ENCODE measurements around the gene TRIM15.
A peak's percentile ranks its signal among the peaks of the same experiment; 100 is the strongest.
"Not testable (repeated sequence)": the region's sequence is repeated elsewhere in the genome, so short reads cannot be mapped to it uniquely, and the experiment has no call there.

Gene TRIM15

DNA sequence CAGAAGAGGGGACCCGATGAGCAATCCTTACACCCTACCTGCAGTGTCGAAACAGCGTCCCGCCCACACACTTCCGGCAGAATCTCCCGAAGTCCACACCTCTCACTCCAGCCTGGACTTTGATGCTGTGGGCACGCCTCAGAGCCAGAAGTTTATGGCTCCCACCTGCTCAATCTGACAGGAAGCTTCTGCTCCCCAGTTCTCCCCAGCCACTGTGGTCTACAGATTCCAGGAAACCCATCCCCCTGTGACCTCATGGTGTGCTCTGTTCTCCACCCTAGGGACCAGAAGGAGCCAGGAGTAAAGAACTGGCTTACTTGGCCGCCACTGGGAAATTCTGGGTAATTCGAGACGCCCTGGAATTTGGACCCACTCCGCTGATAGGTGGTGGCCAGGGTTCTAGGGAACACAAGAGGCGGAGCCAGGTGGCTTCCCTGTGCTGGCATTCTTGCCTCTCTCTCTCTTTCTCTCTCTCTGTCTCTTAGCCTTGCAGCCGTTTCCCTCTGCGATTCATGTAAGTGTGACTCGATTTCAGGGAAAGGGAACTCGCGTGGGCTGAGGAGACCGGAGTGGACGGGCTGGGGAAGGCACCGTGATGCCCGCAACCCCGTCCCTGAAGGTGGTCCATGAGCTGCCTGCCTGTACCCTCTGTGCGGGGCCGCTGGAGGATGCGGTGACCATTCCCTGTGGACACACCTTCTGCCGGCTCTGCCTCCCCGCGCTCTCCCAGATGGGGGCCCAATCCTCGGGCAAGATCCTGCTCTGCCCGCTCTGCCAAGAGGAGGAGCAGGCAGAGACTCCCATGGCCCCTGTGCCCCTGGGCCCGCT, at the start of gene TRIM15:
Gene TRIM15 (plus strand): TSS at position 457 of the 828 bp plus-strand sequence. CDS start 139 bp downstream, at position 596.
- no peak for DNase-seq (ENCODE audit: low read depth in 2 of 2)

DNA sequence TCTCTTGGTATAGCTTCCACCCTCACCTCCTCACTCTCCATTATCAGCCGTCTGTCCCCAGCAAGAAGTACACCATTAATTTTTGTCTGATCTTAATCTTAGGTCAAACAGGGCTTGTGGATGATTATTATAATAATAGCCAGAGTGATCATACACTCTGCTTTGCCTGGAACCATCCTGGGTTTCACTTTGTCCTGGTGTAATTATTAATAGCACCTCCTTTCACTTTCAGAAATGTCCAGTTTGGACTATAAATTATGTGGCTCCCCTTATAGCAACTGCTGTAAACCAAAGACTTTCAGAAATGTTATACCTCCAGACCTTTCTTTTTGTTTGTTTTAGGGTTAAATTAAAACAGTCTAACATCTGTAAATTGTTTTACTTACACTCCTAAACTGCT, 49.5 kb upstream of the TRIM15 start:
- no peak for DNase-seq (ENCODE audit: low read depth in 2 of 2)

DNA sequence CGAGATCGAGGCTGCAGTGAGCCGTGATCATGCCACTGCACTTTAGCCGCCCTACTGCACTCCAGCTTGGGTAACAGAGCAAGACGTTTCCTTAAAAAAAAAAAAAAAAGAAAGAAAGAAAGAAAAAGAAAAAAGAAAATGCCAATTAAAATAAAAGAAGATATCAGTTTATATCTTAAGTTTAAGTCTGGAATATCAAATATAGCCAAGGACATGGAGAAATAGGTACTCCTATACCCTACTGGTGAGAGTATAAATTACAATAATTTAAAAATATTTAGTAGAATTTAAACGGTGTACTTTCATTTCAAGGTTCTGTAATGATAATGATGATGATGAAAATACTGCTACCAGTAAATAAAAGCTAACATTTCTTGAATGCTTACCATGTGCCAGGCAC, 46.6 kb upstream of the TRIM15 start:
- DNase-seq (ENCODE audit: low read depth in 2 of 2), result no peak

DNA sequence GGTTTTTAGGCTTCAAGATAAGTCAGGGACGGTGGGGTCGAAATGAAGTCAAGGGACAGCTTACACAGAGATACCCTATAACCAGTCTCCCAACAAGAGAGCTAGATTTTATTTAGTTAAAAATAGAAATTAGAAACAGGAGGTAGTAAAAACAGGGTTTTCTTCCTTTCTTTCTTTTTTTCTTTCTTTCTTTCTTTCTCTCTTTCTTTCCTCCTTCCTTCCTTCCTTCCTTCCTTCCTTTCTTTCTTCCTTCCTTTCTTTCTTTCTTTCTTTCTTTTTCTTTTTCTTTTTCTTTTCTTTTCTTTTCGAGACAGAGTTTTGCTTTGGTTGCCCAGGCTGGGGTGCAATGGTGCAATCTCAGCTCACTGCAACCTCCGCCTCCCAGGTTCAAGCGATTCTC, 44.7 kb upstream of the TRIM15 start:
- not testable (repeated sequence) for DNase-seq (ENCODE audit: low read depth in 2 of 2)

DNA sequence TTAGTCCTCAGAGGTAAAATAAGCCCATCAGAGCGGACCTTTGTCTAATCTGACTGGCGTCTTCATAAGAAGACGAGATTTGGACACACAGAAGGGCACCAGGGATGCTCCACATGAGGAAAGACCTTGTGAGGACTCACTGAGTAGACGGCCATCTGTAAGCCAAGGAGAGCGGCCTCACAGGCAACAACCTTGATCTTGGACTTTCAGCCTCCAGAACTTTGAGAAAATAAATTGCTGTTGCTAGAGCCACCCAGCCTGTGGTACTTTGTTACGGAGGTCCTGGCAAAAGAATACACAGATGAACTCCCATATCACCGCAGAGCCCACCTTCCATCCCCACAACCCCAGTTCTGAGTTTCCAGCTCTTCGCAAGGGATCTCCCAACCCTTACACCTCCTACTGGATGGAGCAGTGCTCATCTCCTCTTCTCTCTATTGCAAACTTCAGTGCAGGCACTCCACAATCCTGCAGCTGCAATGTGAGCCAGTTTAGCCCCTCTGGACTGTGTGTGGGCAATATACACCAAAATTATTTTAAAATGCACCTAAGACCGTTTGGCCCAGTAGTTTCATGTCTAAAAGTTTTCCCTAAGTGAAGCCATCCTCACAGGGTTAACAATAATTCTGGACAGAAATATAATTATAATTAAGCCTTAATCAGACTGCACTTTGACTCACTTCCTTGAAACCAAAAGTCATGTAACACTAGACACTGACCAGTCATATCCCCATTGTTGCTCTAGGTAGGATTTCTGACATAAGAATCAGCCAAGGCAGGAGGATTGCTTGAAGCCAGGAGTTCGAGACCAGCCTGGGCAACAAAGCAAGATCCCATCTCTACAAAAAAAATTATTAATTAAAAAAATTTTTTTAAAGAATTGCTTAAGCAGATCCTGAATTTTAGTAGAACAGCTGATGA, 41.6 kb upstream of the TRIM15 start:
- DNase-seq (ENCODE audit: low read depth in 2 of 2), result no peak

DNA sequence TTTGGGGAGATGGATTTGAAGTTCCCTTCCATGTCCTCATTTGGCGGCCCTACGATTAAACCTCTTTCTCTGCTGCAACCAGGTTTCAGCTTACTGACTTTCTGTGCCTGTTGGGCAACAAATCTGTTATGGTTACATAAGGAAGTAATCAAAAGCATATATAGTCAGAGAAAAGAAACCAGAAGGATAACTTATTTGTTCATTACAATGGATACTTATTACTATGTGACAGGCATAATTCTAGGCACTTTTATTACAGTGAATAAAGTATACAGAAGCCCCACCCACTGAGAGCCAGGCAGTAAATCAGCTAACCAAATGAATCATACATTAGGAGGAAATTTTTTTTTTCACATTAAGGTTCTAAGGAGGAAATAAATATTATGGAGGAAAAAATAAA, 40.8 kb upstream of the TRIM15 start:
- DNase-seq (ENCODE audit: low read depth in 2 of 2), result no peak

DNA sequence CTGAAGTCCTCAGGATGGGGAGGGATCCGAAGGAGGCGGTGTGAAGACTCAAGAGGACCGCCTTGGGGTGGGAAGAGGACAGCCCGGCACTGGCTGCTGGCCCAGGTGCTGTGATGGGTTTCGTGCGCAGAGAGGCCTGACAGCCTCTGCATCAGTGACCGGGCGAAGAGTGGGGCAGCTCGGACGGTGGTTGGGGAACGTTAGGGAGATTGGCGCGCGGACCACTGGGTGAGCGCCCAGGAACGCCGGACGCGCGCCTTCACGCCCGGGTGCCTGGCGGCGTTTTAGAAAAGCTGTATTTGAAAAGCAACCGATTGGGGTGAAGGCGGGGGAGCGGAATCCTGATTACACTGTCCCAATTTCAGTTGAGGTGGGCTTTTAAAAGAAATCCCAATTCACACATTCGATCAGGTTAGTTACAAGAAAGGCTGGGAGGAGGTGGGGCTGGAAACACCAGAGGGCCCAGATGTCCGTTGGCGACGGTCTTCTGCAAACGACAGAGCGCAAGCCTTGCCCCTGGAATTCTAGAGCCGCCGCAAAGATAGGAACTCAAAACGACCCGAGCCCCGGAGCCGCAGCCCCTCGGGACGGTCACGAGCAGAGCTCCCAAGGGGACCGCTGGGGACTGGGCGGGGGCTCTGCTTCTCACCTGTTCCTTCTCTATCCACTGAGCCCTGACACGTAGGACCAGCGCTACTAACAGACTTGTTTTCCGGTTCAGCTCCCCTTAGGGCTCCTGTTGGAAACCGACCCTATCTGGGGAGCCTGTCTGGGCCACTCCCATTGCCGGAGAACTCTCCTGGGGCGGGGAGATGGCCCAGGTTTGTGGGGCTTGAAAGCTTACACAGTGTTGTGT, 35.9 kb upstream of the TRIM15 start:
- DNase-seq (ENCODE audit: low read depth in 2 of 2), result no peak

DNA sequence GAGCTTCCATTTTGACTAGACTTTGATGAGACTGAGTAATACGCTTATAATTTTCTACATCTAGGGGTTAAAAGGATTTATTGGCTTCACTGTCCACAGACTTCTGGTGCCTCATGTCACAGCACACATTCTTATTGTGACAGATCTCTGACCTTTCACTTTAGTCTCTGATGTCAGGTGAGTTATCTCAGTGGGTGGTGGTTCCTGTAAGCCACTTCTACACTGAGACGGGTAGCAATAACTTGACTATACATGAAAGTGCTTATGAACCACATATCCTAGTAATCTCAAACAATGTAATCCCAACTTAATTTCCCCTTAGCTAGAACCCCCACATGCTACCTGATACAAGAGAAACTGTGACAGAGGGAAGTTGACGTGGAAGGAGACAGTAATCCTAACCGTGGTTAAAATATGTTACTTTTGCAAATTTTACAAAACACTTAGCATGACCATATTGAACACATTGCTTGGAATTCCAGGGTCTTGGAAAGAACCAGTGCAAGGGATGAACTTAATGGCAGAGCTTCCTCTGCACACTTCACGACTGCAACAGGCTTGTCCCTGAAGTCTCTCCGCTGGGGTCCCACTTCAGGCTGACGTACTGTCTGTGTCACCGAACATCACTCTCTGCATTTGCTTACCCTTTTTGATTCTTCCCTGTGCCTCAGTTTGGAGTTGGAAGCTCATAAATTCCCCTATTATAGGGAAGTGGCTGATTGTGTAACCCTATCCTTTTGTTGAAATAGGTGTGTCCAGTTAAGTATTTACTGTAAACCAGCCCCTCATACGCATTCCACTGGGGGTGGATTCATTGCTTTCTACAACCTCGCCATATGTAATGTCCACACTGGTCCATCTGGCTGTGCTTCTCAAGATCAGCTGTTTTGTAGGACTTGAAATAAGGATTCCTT, 33.8 kb upstream of the TRIM15 start:
- DNase-seq (ENCODE audit: low read depth in 2 of 2), result no peak

DNA sequence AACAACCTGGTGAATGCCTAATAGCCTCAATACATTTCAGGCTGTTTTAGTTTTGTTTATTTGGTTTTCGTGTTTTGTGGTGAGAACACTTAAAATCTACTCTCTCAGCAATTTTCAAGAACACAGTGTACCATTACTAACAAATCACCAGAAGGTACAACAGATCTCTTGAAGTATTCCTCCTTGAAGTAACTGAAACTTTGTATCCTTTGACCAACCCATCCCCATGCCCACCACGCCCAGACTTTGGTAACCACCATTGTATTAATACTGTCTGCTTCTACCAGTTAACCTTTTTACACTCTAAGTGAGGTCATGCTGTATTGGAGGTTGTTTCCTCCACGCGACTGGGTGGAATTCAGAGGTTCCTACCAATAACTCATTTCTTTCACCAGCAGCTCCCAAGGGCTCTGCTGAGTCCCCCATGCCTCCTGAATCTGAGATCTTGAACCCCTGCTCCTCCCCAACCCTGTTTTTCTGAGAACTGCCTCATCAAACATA, 33.1 kb upstream of the TRIM15 start:
- DNase-seq (ENCODE audit: low read depth in 2 of 2), result no peak

DNA sequence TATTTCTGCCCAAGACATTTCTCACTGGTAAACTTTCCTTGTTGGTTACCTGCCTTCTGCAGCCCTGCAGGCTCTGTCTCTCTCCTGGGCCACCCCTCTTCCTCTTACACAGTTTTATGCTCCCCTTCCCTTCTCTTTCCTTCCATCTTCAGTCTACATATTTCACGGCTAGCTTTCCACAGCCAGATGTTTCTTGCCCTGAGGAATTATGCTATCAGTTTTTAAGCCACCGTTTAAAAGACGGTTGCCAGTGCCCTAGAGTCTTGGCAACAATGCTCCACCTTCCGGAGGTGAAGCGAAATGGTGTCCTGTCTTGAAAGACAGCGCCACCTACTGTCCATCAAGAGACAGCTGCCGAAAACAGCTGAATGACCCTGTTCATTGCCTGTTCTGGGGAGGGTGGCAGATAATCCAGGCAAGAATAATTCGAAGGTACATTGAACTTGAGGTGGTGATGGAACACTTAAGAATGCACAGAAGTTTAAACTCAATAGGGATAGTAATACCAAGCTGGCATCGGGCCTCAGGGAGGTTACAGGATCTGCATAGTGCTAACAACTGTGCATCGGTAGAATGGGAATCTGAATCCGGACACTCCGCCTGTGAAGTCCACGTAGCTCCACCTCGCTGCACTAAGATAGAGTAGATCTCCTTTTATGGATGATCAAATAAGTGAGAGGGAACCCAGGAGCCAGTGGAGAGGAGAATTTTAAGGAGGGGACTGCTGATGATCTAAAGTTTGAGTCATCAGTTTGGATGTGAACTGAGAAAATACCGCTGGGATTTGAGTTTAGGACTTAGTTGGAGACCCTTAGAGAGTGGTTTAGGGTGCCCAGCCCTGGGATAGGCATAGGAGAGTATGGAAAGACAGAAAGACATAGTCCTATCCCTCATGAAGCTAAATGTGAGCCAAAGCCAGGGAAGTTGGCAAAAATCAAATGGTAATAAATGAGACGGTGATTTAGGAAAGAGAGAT, 32.2 kb upstream of the TRIM15 start:
- DNase-seq (ENCODE audit: low read depth in 2 of 2), result peak; percentile 56 to 66

DNA sequence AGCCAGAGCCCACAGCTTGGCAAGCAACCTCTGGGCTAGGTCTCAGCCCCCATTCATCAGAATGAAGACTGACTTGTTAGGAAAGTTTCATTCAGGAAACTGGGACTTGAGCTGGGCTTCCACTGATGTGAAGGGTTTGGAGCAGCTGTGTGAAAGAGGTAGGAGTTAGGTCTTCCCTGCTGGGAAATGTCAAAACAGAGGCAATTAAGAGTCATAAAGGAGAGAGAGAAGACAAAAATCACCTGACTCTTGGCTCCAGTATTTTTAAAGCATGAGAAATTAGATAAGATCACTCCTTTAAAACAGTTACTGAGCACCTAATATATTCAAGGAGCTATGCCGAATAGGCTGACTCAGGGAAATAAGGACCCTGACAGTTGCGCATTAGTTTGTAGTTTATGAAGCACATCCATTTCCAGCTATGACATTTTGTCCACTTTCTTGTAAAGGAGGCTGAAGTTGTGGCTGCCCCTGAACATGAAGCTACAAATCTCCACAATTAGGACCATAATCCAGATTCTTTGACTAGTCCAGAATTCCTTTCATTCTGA, 31.3 kb upstream of the TRIM15 start:
- DNase-seq (ENCODE audit: low read depth in 2 of 2), result no peak

DNA sequence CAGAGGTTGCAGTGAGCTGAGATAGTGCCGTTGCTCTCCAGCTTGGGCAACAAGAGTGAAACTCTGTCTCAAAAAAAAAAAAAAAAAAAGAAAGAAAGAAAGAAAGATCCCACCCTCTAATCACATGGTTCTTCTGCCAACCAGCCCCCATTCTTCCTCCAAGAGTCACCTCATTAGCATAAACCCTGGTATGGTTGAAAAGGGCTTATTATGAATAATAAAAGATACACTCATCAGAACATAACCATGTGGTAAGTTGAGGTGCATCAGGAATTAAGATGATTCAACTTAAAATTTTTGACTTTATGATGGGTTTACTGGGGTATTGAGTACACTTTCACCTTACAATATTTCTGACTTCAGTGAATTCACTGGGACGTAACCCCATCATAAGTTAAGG, 28.2 kb upstream of the TRIM15 start:
- no peak for DNase-seq (ENCODE audit: low read depth in 2 of 2)

DNA sequence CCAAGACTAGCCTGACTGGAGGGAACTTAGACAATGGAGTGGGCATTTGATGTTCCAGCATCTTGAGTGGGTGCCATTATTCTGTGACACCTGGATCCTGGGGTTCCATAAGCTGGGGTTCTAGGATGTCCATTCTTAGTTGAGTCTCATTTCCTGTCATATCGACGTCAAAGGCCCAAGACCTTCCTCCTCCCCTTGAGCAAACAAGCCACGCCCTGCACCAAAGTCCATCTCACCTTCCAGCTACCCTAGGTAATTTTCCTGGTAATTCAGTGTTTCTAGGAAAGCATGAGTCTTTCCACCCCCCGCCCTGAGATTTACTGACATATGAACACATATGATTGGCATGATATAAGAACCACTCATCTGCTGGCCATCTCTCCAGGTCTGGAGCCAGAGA, 27.6 kb upstream of the TRIM15 start, which contains the start of gene TRIM40:
Gene TRIM40 (plus strand): TSS at position 384 of the 400 bp plus-strand sequence. CDS start 897 bp downstream, outside the sequence.
- DNase-seq (ENCODE audit: low read depth in 2 of 2), result no peak

DNA sequence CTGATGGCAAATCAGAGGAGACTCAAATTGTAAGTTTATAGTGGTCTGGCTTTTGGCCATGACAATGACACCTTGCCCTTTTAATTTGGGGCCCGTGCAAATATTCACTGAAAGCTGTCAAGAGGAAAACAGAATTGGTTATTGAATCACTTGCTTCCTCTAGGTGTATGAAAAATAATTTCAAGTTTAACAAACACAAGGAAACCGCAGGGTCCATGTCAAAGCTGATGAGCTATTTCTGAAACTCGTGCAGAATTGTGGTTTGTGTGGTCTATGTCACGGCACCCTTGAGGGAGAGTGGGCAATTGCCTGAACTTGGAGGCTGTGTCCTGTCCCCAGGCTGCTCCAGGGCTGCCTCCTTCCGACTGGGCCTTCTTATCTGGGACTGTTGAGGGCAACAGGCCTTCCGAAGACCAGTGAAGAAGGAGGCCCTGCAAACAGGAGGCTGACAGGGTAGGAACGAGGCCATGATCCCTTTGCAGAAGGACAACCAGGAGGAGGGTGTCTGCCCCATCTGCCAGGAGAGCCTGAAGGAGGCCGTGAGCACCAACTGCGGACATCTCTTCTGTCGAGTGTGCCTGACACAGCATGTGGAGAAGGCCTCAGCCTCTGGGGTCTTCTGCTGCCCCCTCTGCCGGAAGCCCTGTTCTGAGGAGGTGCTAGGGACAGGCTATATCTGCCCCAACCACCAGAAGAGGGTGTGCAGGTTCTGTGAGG, 26.6 kb upstream of the TRIM15 start:
- no peak for DNase-seq (ENCODE audit: low read depth in 2 of 2)

DNA sequence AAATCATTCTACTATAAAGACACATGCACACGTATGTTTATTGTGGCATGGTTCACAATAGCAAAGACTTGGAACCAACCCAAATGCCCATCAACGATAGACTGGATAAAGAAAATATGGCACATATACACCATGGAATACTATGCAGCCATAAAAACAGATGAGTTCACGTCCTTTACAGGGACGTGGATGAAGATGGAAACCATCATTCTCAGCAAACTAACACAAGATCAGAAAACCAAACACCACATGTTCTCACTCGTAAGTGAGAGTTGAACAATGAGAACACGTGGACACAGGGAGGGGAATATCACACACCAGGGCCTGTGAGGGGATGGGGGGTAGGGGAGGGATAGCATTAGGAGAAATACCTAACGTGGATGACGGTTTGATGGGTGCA, 23.1 kb upstream of the TRIM15 start:
- not testable (repeated sequence) for DNase-seq (ENCODE audit: low read depth in 2 of 2)

DNA sequence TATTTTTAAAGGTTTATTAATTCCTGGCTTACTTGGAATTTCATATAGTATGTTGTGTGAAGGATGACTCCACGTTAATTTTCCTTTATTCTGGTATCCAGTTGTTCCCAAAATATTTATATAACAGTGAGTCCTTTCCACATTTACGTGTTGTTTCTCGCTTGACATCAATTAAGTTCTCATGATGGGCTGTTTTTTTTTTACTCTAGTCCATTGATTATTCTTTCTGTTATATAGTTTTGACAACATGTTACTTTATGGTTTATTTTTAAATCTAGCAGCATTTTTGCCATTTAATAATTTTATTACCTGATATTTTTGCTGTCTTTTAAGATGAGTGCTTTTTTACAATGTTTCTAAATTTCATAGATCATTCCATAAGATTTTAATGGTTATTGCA, 20.7 kb upstream of the TRIM15 start:
- no peak for DNase-seq (ENCODE audit: low read depth in 2 of 2)

DNA sequence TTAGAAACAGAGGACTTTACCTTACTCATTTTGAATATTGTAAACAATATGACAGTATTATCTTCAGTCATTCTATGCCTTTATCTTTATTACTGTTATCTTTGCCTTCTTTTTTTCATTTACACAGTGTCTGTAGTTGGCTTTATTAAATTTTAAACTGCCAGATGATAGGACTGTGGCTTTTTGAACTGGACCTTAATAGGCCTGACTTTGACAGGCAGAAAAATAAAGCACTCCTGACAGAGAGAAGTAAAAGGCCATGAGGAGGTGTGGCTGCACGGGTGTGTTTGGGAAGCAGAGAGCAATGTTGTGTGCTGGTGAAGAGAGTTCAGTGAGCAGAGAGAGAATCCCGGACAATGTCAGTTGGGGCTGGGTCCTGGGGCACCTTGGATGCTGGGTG, 19.6 kb upstream of the TRIM15 start:
- no peak for DNase-seq (ENCODE audit: low read depth in 2 of 2)

DNA sequence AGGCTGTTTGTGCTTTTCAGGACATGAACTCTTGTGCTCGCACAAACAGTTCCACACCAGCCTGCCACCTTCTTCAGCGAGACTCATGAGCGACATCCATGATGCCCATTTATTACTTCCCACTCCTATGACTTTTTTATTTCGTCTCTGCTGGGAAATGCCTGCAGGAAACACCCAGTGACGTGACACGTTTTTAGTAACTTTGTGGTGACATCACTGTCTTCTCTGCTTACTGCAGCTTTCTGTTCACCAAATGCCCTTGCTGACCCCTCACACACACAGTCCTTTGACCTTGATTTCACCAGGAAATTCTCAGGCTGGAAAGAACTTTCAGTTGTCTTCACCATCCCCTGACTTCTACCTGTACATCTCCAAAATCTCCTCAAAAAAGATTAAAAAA, 18.5 kb upstream of the TRIM15 start:
- DNase-seq (ENCODE audit: low read depth in 2 of 2), result no peak
